HepG2 (cell line): ENCODE measurements around the gene SMYD1. TPM values are rescaled to one million over a fixed set of nuclear protein-coding genes. Genes with fewer than 3 reads are reported as not detected.
A peak's percentile ranks its signal among the peaks of the same experiment; 100 is the strongest.

Experiments used
- ATAC-seq: fragments of 200-7000 bp; cut with Tn5 transposase; 3 replicates; pipeline ENCODE4 v1.9.1; 2020; ENCODE audit warnings: mild to moderate bottlenecking, moderate library complexity
- BruUV-seq: library from RNA; stranded (reverse); fragments of 400-500 nt; replicated peaks from 2 replicates; lab custom pipeline; 2021; lab: Mats Ljungman, UMichigan
- CTCF ChIA-PET: fragments of 300-600 bp; formaldehyde crosslinking; extraction: SDS; loops from one replicate; lab custom pipeline; 2021; ENCODE audit warnings: low total read pairs, inconsistent platforms, low intra/inter-chr PET ratio; lab: Yijun Ruan, JAX
- POLR2A ChIA-PET: fragments of 350-600 bp; sonication (Branson Sonifier 250); formaldehyde crosslinking; loops from one replicate; lab custom pipeline; 2020; ENCODE audit warnings: antibody characterized with exemption, inconsistent platforms; lab: Yijun Ruan, JAX
- DNase-seq: peaks from one replicate; pipeline ENCODE4 v3.0.0-alpha.2; 2015; ENCODE audit warnings: low spot score
- FAIRE-seq: peaks from 3 replicates; lab custom pipeline; 2011; peaks lifted over from hg19 to GRCh38; lab: Jason Lieb, UNC
- H2AFZ ChIP-seq: one replicate; pipeline ENCODE4 v1.6.1; 2011; ENCODE audit warnings: low read length, inconsistent platforms
- H3K27ac ChIP-seq: fragments of 300-600 bp; 3 replicates; pipeline ENCODE4 v1.8.0; 2011; ENCODE audit warnings: mixed run types, mild to moderate bottlenecking, mixed read lengths, low read length, inconsistent platforms; ENCODE audit not compliant: insufficient read depth; ENCODE audit errors: extremely low read length
- H3K27me3 ChIP-seq, 2 experiments: fragments of 200-600 bp in 1 of 2; 2 replicates in 1 of 2; 3 replicates in 1 of 2; pipeline versions ENCODE4 v1.6.0 to v1.8.0; 2011; ENCODE audit warnings: low read length in 2 of 2, mild to moderate bottlenecking in 2 of 2, moderate library complexity in 2 of 2, inconsistent platforms in 1 of 2; ENCODE audit not compliant: insufficient read depth in 2 of 2, control insufficient read depth in 1 of 2
- H3K36me3 ChIP-seq, 2 experiments: fragments of 200-600 bp in 1 of 2; replicated peaks in 1 of 2; 2 replicates in 1 of 2; 3 replicates in 1 of 2; pipeline versions ENCODE4 v1.5.1 to v1.8.0; 2011; ENCODE audit warnings: low read length in 2 of 2, inconsistent platforms in 1 of 2; ENCODE audit not compliant: insufficient read depth in 2 of 2, control insufficient read depth in 1 of 2
- H3K4me1 ChIP-seq: 2 replicates; pipeline ENCODE4 v1.5.1; 2012; ENCODE audit warnings: low read length, inconsistent platforms; ENCODE audit not compliant: insufficient read depth
- H3K4me2 ChIP-seq: 2 replicates; pipeline ENCODE4 v1.6.0; 2011; ENCODE audit warnings: low read depth, low read length, inconsistent platforms
- H3K4me3 ChIP-seq, 3 experiments: fragments of 200-600 bp in 1 of 3; sonication (generic), shearing (Covaris generic) in 1 of 3; replicated peaks in 1 of 3; 2 replicates each; pipeline ENCODE4 v1.5.1; 2011 to 2016; ENCODE audit warnings: low read length in 3 of 3, inconsistent platforms in 2 of 3, low read depth in 2 of 3, mild to moderate bottlenecking in 2 of 3, control low read depth in 1 of 3, mixed read lengths in 1 of 3; ENCODE audit not compliant: insufficient read depth in 1 of 3
- H3K79me2 ChIP-seq: one replicate; pipeline ENCODE4 v1.6.1; 2011; ENCODE audit warnings: low read length, inconsistent platforms; ENCODE audit not compliant: insufficient read depth
- H3K9ac ChIP-seq: 2 replicates; pipeline ENCODE4 v1.6.0; 2011; ENCODE audit warnings: mild to moderate bottlenecking, low read depth, low read length, inconsistent platforms; ENCODE audit not compliant: insufficient read depth
- H3K9me3 ChIP-seq: 2 replicates; pipeline ENCODE4 v1.5.1; 2012; ENCODE audit warnings: mild to moderate bottlenecking, low read length
- H4K20me1 ChIP-seq: 2 replicates; pipeline ENCODE4 v1.6.0; 2011; ENCODE audit warnings: inconsistent platforms, mild to moderate bottlenecking, low read length, moderate library complexity; ENCODE audit not compliant: insufficient read depth
- ARNTL ChIP-seq: sonication (generic); formaldehyde crosslinking; IDR thresholded peaks from 2 replicates; pipeline ENCODE4 v1.4.0; 2020; ENCODE audit warnings: mild to moderate bottlenecking, missing genetic modification reagents
- FIP1L1 ChIP-seq: fragments of 200-400 bp; formaldehyde crosslinking; IDR thresholded peaks from 2 replicates; pipeline ENCODE4 v1.6.1; 2018; ENCODE audit warnings: low read depth, mild to moderate bottlenecking, low read length, moderate library complexity, borderline replicate concordance; ENCODE audit not compliant: insufficient read depth
- MLLT10 ChIP-seq: sonication (generic); formaldehyde crosslinking; IDR thresholded peaks from 2 replicates; pipeline ENCODE4 v1.4.0; 2020; ENCODE audit warnings: missing genetic modification reagents
- RBFOX2 ChIP-seq: fragments of 200-400 bp; formaldehyde crosslinking; IDR thresholded peaks from 2 replicates; pipeline ENCODE4 v1.6.1; 2017; ENCODE audit warnings: low read depth, mild to moderate bottlenecking, low read length
- ZBTB43 ChIP-seq: sonication (generic); formaldehyde crosslinking; conservative IDR thresholded peaks from 2 replicates; pipeline ENCODE4 v1.4.0; 2020; ENCODE audit warnings: missing genetic modification reagents
- ZFP36 ChIP-seq: fragments of 150-350 bp; IDR thresholded peaks from 2 replicates; pipeline ENCODE4 v1.6.1; 2018; ENCODE audit warnings: borderline replicate concordance, low read length, low read depth; ENCODE audit not compliant: partially characterized antibody
- ZNF101 ChIP-seq: sonication (generic); formaldehyde crosslinking; IDR thresholded peaks from 2 replicates; pipeline ENCODE4 v1.4.0; 2020; ENCODE audit warnings: mild to moderate bottlenecking, low read depth, missing genetic modification reagents, borderline replicate concordance
- ZNF224 ChIP-seq: sonication (generic); formaldehyde crosslinking; IDR thresholded peaks from 2 replicates; pipeline ENCODE4 v1.5.0; 2020; ENCODE audit warnings: mild to moderate bottlenecking, missing genetic modification reagents
- ZNF367 ChIP-seq: sonication (generic); formaldehyde crosslinking; IDR thresholded peaks from 2 replicates; pipeline ENCODE4 v1.4.0; 2020; ENCODE audit warnings: missing genetic modification reagents, borderline replicate concordance
- ZNF549 ChIP-seq: sonication (generic); formaldehyde crosslinking; IDR thresholded peaks from 2 replicates; pipeline ENCODE4 v1.5.0; 2020; ENCODE audit warnings: missing genetic modification reagents
- ZNF678 ChIP-seq: sonication (generic); formaldehyde crosslinking; IDR thresholded peaks from 2 replicates; pipeline ENCODE4 v1.4.0; 2020; ENCODE audit warnings: mild to moderate bottlenecking, missing genetic modification reagents
- WGBS: methylation state at CpG from one replicate; pipeline ENCODE4 v1.1.6; 2017; ENCODE audit warnings: low lambda C conversion rate; 5-methylcytosine and 5-hydroxymethylcytosine counted together
- in situ Hi-C: cut with HindIII; loops from 2 replicates; pipeline ENCODE4 v1.10.0; 2017; ENCODE audit warnings: low pct_unique_long_range_greater_than_20kb; ENCODE audit not compliant: extremely low pct_ligation_motif_present
- intact Hi-C: fragments of 100-400 bp; cut with micrococcal nuclease; formaldehyde crosslinking; loops from one replicate; pipeline ENCODE4 v1.10.0; 2022; ENCODE audit not compliant: unreplicated experiment
- polyA plus RNA-seq, 8 experiments: library from polyadenylated mRNA; depleted of rRNA in 3 of 8; stranded (reverse) in 7 of 8; unstranded in 1 of 8; fragments of >200 nt; fragmentation: Illumina TruSeq in 4 of 8; extraction: Trizol in 4 of 8; gene quantifications; 2 replicates each; pipeline versions ENCODE4 v1.2.1 to v1.2.3, GENCODE V29; 2011 to 2016; ENCODE audit warnings: low read depth in 4 of 8, missing spikeins in 1 of 8, mixed read lengths in 1 of 8; ENCODE audit not compliant: insufficient read depth in 1 of 8
- total RNA-seq, 5 experiments: library from RNA; depleted of rRNA; stranded (reverse); fragments of >200 nt; fragmentation: Illumina TruSeq; extraction: Trizol; gene quantifications; 2 replicates each; pipeline ENCODE4 v1.2.3, GENCODE V29; 2016; ENCODE audit warnings: low read depth in 1 of 5
- TF ChIP-seq, protein P1 (sequence below): sonication (generic); formaldehyde crosslinking; IDR thresholded peaks from 2 replicates; pipeline ENCODE4 v1.5.0; 2020; ENCODE audit warnings: missing genetic modification reagents
- TF ChIP-seq, protein P2 (sequence below): sonication (generic); formaldehyde crosslinking; IDR thresholded peaks from 2 replicates; pipeline ENCODE4 v1.8.1; 2023; ENCODE audit warnings: mild to moderate bottlenecking, missing genetic modification reagents
- TF ChIP-seq, protein P3 (sequence below), 2 experiments: sonication (generic) in 1 of 2; formaldehyde crosslinking in 1 of 2; IDR thresholded peaks; 2 replicates each; pipeline versions ENCODE4 v1.6.1 to v1.9.0; 2014 to 2022; ENCODE audit warnings: antibody characterized with exemption in 1 of 2, borderline replicate concordance in 1 of 2, inconsistent platforms in 1 of 2, low read depth in 1 of 2, missing genetic modification reagents in 1 of 2

SMYD1 gene
- total and polyA plus RNA-seq, 2 of the 13 experiments (the other 11 are each of a cell fraction or from before 2014, with no cell fraction given) = not detected

DNA sequence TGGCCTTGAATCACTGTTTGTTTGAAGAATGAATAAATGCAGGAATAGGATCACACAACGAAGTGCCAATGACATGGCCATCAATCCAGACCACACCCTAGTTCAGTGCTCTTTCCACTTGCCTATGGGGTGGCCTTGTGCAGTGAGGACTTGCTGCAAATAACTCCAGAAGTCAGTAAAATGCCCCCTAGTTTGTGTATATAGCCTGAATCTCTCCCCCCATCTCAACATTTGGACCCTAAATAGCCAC is 59.9 kb downstream of the SMYD1 start:
- ATAC-seq (peak; percentile 12), FAIRE-seq (no peak), DNase-seq (peak; percentile 56)
- TSS peak; percentile 82 for BruUV-seq
- no peak overlapping the region for H2AFZ ChIP-seq
- ChIA-PET CTCF (no interaction called here), POLR2A (interaction anchor here (0.8 to 4.4 kb wide), 15 partner anchors 10 to 111 kb away, joined by 3 to 122 read pairs (median 7); partner anchors contain the start of genes KRCC1 and RNU2-63P)
- peak overlapping the region; percentile 90 for H3K4me2 ChIP-seq
- no peaks in the 10 kb centered on the region for H3K9me3 ChIP-seq
- intact Hi-C loops = loop anchor here (2.0 to 5.0 kb wide), 2 partner anchors 67 to 110 kb away; partner anchors contain the start of gene RNU2-63P
- H3K9ac ChIP-seq = peak overlapping the region; percentile 90
- H3K4me1 ChIP-seq = peaks cover 85% of the 10 kb centered on the region
- H3K4me3 ChIP-seq = peak overlapping the region; percentile 63 to 83 (median 69)
- peaks cover 28% of the 10 kb centered on the region for H3K79me2 ChIP-seq
- H4K20me1 ChIP-seq = peaks cover 43% of the 10 kb centered on the region
- H3K27me3 ChIP-seq = no peaks in the 10 kb centered on the region; a peak in 1 of 5 replicates
- in situ Hi-C loops = no loop called here
- peak overlapping the region; percentile 83 for H3K27ac ChIP-seq
- H3K36me3 ChIP-seq = peaks cover 11 to 14% of the 10 kb centered on the region in 2 experiments; a peak in 4 of 5 replicates
- WGBS = 5% methylated on average over 1 of the region's 1 CpG
- TF ChIP-seq ZNF224 (CRISPR knock-in tag) (0 out of 2 replicates have a peak, but pooled peaks have one; percentile 18), RBFOX2 (peak; percentile 75), FIP1L1 (0 out of 2 replicates have a peak, but pooled peaks have one; percentile 10), ZNF367 (0 out of 2 replicates have a peak, but pooled peaks have one; percentile 62), ZBTB43 (CRISPR knock-in tag) (0 out of 2 replicates have a peak, but pooled peaks have one; percentile 19), ZNF549 (CRISPR knock-in tag) (0 out of 2 replicates have a peak, but pooled peaks have one; percentile 36), ZNF101 (CRISPR knock-in tag) (0 out of 2 replicates have a peak, but pooled peaks have one; percentile 35), MLLT10 (CRISPR knock-in tag) (peak; percentile 90; the same call in 1 of the 2 replicates), ZFP36 (no peak), ARNTL (no peak), ZNF678 (CRISPR knock-in tag) (peak; percentile 64; the same call in 1 of the 2 replicates)
- TF ChIP-seq, protein P1, sequence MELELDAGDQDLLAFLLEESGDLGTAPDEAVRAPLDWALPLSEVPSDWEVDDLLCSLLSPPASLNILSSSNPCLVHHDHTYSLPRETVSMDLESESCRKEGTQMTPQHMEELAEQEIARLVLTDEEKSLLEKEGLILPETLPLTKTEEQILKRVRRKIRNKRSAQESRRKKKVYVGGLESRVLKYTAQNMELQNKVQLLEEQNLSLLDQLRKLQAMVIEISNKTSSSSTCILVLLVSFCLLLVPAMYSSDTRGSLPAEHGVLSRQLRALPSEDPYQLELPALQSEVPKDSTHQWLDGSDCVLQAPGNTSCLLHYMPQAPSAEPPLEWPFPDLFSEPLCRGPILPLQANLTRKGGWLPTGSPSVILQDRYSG (CRISPR knock-in tag) = 0 out of 2 replicates have a peak, but pooled peaks have one; percentile 64
- TF ChIP-seq, protein P2, sequence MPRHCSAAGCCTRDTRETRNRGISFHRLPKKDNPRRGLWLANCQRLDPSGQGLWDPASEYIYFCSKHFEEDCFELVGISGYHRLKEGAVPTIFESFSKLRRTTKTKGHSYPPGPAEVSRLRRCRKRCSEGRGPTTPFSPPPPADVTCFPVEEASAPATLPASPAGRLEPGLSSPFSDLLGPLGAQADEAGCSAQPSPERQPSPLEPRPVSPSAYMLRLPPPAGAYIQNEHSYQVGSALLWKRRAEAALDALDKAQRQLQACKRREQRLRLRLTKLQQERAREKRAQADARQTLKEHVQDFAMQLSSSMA (CRISPR knock-in tag) = peak; percentile 89
- TF ChIP-seq, protein P3, sequence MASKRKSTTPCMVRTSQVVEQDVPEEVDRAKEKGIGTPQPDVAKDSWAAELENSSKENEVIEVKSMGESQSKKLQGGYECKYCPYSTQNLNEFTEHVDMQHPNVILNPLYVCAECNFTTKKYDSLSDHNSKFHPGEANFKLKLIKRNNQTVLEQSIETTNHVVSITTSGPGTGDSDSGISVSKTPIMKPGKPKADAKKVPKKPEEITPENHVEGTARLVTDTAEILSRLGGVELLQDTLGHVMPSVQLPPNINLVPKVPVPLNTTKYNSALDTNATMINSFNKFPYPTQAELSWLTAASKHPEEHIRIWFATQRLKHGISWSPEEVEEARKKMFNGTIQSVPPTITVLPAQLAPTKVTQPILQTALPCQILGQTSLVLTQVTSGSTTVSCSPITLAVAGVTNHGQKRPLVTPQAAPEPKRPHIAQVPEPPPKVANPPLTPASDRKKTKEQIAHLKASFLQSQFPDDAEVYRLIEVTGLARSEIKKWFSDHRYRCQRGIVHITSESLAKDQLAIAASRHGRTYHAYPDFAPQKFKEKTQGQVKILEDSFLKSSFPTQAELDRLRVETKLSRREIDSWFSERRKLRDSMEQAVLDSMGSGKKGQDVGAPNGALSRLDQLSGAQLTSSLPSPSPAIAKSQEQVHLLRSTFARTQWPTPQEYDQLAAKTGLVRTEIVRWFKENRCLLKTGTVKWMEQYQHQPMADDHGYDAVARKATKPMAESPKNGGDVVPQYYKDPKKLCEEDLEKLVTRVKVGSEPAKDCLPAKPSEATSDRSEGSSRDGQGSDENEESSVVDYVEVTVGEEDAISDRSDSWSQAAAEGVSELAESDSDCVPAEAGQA (IDR thresholded peaks at IDR 0.05; ENCODE audit: low read depth) = no peak
- TF ChIP-seq, protein P3 (CRISPR knock-in tag; IDR thresholded peaks at IDR 0.05; ENCODE audit: borderline replicate concordance) = 0 out of 2 replicates have a peak, but pooled peaks have one; percentile 81
